Psoas muscle (tissue), 8 donors: ENCODE measurements around the gene SLIT3. TPM values are rescaled to one million over a fixed set of nuclear protein-coding genes. Genes with fewer than 3 reads are reported as not detected.

Experiments
- ATAC-seq, 4 donors: fragments of 200-7000 bp; cut with Tn5 transposase; one replicate each; pipeline ENCODE4 v1.9.1; 2020; ENCODE audit warnings: moderate library complexity in 3 of 4, mild to moderate bottlenecking in 2 of 4
- DNase-seq, 2 donors: peaks; one replicate each; pipeline ENCODE4 v3.0.0-alpha.2; 2020
- H3K27ac ChIP-seq: fragments of 200-600 bp; one replicate; pipeline ENCODE4 v1.8.0; 2022
- H3K27me3 ChIP-seq, 3 donors: fragments of 200-600 bp in 1 of 3; one replicate each; pipeline versions ENCODE4 v1.6.1 to v1.8.0; 2013 to 2022; ENCODE audit warnings: low read length in 2 of 3, mild to moderate bottlenecking in 2 of 3, moderate library complexity in 1 of 3; ENCODE audit not compliant: insufficient read depth in 3 of 3
- H3K36me3 ChIP-seq, 2 donors: fragments of 200-600 bp in 1 of 2; one replicate each; pipeline versions ENCODE4 v1.6.1 to v1.8.0; 2013 to 2022; ENCODE audit warnings: low read depth in 1 of 2, mild to moderate bottlenecking in 1 of 2, moderate library complexity in 1 of 2; ENCODE audit not compliant: insufficient read depth in 1 of 2
- H3K4me1 ChIP-seq: fragments of 200-600 bp; one replicate; pipeline ENCODE4 v1.8.0; 2022
- H3K4me3 ChIP-seq: fragments of 200-600 bp; one replicate; pipeline ENCODE4 v1.8.0; 2022; ENCODE audit warnings: mild to moderate bottlenecking
- H3K9me3 ChIP-seq: fragments of 200-600 bp; one replicate; pipeline ENCODE4 v1.8.0; 2022
- CTCF ChIP-seq: fragments of 200-600 bp; IDR thresholded peaks from one replicate; pipeline ENCODE4 v1.8.0; 2022; ENCODE audit warnings: antibody characterized with exemption
- WGBS, 3 donors: extraction: QIAGEN DNeasy Blood & Tissue Kit; methylation state at CpG; one replicate each; pipeline versions ENCODE4 v1.1.6 to v1.1.7; 2013; 5-methylcytosine and 5-hydroxymethylcytosine counted together
- intact Hi-C, 2 donors: fragments of 100-400 bp; cut with DNase I; formaldehyde crosslinking; loops; one replicate each; pipeline versions ENCODE4 v1.11.0 to v1.14.2; 2022
- polyA plus RNA-seq, 3 donors: library from polyadenylated mRNA; stranded (reverse); fragments of 200-250 nt; gene quantifications; one replicate each; pipeline ENCODE4 v1.2.3, GENCODE V29; 2013
- total RNA-seq, 4 donors: library from RNA; stranded (reverse); fragmentation: NEBNext Ultra II Directional in 2 of 4; extraction: Animal tissue kit (Norgen Biotek cat#: 25700) in 2 of 4; gene quantifications; one replicate each; pipeline versions ENCODE4 v1.2.1 to v1.2.4, GENCODE V29; 2021 to 2023
- donor health status: healthy with polysubstance abuse.
- donor health status: DM: no; HTN: no; CAD: no; lungs with moderate emphysema.
- donor health status: Bipolar disorder and iron deficiency.
- donor health status: healthy.
- donor health status: DM: yes; HTN: yes; CAD: no.
- donor health status: DM: no; HTN: no; CAD: no.
- donor health status: DM: no; HTN: no; CAD: no.
- donor health status: DM: yes; HTN: yes; CAD: no.

Gene SLIT3
- total and polyA plus RNA-seq, 7 donors: 0.81 to 5.9 (median 2.1) TPM

GRCh38 chr5:169343766-169344165 is 42.8 kb upstream of the SLIT3 start:
- no peak for DNase-seq
- no peak for TF ChIP-seq CTCF
- intact Hi-C loops: no loop called here
- Histone ChIP-seq H3K36me3 (no peaks in the 10 kb centered on the region), H3K9me3 (no peaks in the 10 kb centered on the region), H3K27me3 (no peaks in the 10 kb centered on the region), H3K4me3 (no peak overlapping the region), H3K4me1 (no peaks in the 10 kb centered on the region), H3K27ac (no peak overlapping the region)
- no peak for ATAC-seq

GRCh38 chr5:169341556-169341955 is 40.6 kb upstream of the SLIT3 start:
- H3K4me3 ChIP-seq: no peak overlapping the region
- H3K4me1 ChIP-seq: no peaks in the 10 kb centered on the region
- no peak overlapping the region for H3K27ac ChIP-seq
- H3K36me3 ChIP-seq: no peaks in the 10 kb centered on the region
- DNase-seq (no peak), ATAC-seq (no peak)
- no peaks in the 10 kb centered on the region for H3K9me3 ChIP-seq
- intact Hi-C loops: no loop called here
- no peak for TF ChIP-seq CTCF
- no peaks in the 10 kb centered on the region for H3K27me3 ChIP-seq

GRCh38 chr5:169339869-169340268 is 38.9 kb upstream of the SLIT3 start:
- Histone ChIP-seq H3K4me1 (no peaks in the 10 kb centered on the region), H3K27me3 (no peaks in the 10 kb centered on the region), H3K27ac (no peak overlapping the region), H3K9me3 (no peaks in the 10 kb centered on the region), H3K36me3 (no peaks in the 10 kb centered on the region), H3K4me3 (no peak overlapping the region)
- no peak for TF ChIP-seq CTCF
- intact Hi-C loops: no loop called here
- 85 to 88% (median 86%) methylated on average over 2 of the region's 2 CpGs for WGBS, 3 donors
- no peak for ATAC-seq
- no peak for DNase-seq

- no peak overlapping the region for H3K4me3 ChIP-seq
- no peak for TF ChIP-seq CTCF
- no peaks in the 10 kb centered on the region for H3K36me3 ChIP-seq
- DNase-seq (no peak), ATAC-seq (no peak)
- H3K27me3 ChIP-seq: no peaks in the 10 kb centered on the region
- no peaks in the 10 kb centered on the region for H3K9me3 ChIP-seq
- WGBS, 3 donors: 12 to 20% (median 19%) methylated on average over 2 of the region's 2 CpGs
- intact Hi-C loops: no loop called here
- H3K27ac ChIP-seq: no peak overlapping the region
- H3K4me1 ChIP-seq: no peaks in the 10 kb centered on the region
These were observed 35.3 kb upstream of the SLIT3 start for GRCh38 chr5:169336242-169336641.

- no peak for TF ChIP-seq CTCF
- 36 to 52% (median 43%) methylated on average over 2 of the region's 2 CpGs for whole genome bisulfite sequencing, 3 donors
- H3K9me3 ChIP-seq: no peaks in the 10 kb centered on the region
- DNase-seq: no peak
- H3K36me3 ChIP-seq: no peaks in the 10 kb centered on the region
- no peak overlapping the region for H3K4me3 ChIP-seq
- H3K27ac ChIP-seq: no peak overlapping the region
- intact Hi-C loops: no loop called here
- no peak for ATAC-seq
- H3K27me3 ChIP-seq: no peaks in the 10 kb centered on the region
- H3K4me1 ChIP-seq: no peaks in the 10 kb centered on the region
These were observed 34.9 kb upstream of the SLIT3 start for GRCh38 chr5:169335806-169336205.
